ENCODE data around the gene MARCHF3. TPM values are rescaled to one million over a fixed set of nuclear protein-coding genes. Genes with fewer than 3 reads are reported as not detected.
"Not testable (repeated sequence)": the region's sequence is repeated elsewhere in the genome, so short reads cannot be mapped to it uniquely, and the experiment has no call there.

Gene MARCHF3
- total RNA-seq, 2 donors from 2014 or later, result 32.5 to 33.7 TPM

DNA sequence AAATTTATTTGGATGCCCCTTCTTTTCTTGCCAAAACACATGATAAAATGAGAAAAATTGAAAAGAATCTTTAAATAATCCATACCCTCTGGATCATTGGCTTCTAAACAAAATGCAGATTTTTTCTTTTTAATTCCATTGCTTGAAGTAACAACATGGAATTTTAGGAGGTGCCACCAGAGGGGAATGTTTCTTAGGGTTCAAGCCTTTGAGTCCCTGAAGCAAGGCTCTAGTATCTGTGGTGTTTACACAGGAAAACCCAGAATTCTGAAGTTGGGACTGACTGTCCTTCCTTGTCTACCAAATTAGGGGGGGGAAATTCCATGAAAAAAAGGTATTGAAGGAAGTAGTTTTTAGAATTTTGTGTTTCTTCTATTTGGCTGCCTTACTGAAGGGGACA, 184.0 kb downstream of the MARCHF3 start:
- H3K9me3 ChIP-seq, result no peaks in the 10 kb centered on the region
- intact Hi-C loops (cut with DNase I), result no loop called here
- TF ChIP-seq, protein P1, sequence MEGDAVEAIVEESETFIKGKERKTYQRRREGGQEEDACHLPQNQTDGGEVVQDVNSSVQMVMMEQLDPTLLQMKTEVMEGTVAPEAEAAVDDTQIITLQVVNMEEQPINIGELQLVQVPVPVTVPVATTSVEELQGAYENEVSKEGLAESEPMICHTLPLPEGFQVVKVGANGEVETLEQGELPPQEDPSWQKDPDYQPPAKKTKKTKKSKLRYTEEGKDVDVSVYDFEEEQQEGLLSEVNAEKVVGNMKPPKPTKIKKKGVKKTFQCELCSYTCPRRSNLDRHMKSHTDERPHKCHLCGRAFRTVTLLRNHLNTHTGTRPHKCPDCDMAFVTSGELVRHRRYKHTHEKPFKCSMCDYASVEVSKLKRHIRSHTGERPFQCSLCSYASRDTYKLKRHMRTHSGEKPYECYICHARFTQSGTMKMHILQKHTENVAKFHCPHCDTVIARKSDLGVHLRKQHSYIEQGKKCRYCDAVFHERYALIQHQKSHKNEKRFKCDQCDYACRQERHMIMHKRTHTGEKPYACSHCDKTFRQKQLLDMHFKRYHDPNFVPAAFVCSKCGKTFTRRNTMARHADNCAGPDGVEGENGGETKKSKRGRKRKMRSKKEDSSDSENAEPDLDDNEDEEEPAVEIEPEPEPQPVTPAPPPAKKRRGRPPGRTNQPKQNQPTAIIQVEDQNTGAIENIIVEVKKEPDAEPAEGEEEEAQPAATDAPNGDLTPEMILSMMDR (IDR thresholded peaks at IDR 0.05), result no peak
- no peak overlapping the region for H3K27ac ChIP-seq
- no peak overlapping the region for H3K4me3 ChIP-seq
- no peaks in the 10 kb centered on the region for H3K36me3 ChIP-seq
- peak overlapping the region in 1 of 2 donors; percentile 59 for H3K9ac ChIP-seq (ENCODE audit: low read depth in 2 of 2, low read length in 2 of 2)
- H3K4me1 ChIP-seq, result peaks cover 12% of the 10 kb centered on the region
- no peak for DNase-seq
- H3K27me3 ChIP-seq, result no peaks in the 10 kb centered on the region

DNA sequence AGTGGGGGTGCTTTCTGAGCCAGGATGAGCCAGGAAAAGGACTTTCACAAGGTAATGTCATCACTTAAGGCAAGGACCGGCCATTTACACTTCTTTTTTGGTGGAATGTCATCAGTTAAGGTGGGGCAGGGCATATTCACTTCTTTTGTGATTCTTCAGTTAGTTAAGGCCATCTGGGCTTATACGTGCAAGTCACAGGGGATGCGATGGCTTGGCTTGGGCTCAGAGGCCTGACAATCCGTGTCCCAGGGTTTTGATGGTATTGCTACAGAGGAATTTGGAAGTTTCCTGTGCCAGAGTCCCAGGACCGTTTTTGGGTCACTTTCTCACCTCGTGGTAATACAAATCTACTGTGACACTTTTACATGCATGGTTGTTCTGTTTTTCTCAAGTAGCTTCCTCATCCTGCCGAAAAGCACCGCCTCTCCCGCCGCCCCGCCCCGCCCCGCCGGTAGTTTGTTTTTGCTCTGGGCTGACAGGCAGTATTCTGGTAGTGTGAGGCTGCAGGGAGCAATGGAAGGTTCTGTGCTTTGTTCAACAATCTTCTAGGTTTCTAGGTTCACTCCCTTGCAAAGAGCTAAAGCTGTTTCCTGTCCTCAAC, 184.8 kb downstream of the MARCHF3 start:
- not testable (repeated sequence) for H3K4me3 ChIP-seq

DNA sequence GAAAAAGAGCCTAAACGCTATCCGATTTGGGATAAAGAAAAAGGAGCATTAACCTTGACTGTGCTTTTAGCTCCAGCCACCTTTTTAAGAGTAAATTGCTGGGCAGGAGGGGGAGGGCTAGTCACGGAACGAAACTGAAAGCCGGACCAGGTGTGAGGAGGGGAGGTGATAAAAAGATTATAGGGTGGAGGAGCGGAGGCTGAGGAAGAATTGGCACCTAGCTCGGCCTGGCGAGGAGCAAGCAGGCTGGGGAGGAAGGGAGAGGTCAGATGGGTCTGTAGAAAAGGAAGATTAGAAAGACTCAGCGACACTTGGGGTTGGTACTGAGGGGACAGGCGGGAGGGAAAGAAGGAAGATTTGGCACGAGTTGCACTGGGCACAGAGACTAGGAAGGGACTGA, 187.0 kb downstream of the MARCHF3 start:
- H3K4me3 ChIP-seq; H3K9me3 ChIP-seq; DNase-seq; H3K27me3 ChIP-seq; H3K36me3 ChIP-seq; intact Hi-C loops (cut with DNase I); H3K27ac ChIP-seq; H3K9ac ChIP-seq (ENCODE audit: low read depth in 2 of 2, low read length in 2 of 2): not testable (repeated sequence)
- peaks cover 12% of the 10 kb centered on the region for H3K4me1 ChIP-seq

More for the DNA sequence above, 184.8 kb downstream of the MARCHF3 start:
- H3K36me3 ChIP-seq; H3K9me3 ChIP-seq; intact Hi-C loops (cut with DNase I); H3K27me3 ChIP-seq: not testable (repeated sequence)
- peaks cover 12% of the 10 kb centered on the region for H3K4me1 ChIP-seq
- peak overlapping the region; percentile 63 for H3K27ac ChIP-seq
- DNase-seq, result peak; percentile 60
- H3K9ac ChIP-seq (ENCODE audit: low read depth in 2 of 2, low read length in 2 of 2), result peak overlapping the region in 1 of 2 donors; percentile 43

DNA sequence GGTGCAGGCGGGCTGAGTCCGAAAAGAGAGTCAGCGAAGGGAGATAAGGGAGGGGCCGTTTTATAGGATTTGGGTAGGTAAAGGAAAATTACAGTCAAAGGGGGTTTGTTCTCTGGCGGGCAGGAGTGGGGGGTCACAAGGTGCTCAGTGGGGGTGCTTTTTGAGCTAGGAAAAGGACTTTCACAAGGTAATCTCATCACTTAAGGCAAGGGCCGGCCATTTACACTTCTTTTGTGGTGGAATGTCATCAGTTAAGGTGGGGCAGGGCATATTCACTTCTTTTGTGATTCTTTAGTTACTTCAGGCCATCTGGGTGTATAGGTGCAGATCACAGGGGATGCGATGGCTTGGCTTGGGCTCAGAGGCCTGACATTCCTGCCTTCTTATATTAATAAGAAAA, 191.0 kb downstream of the MARCHF3 start:
- not testable (repeated sequence) for H3K9me3 ChIP-seq; H3K9ac ChIP-seq (ENCODE audit: low read depth in 2 of 2, low read length in 2 of 2); H3K4me3 ChIP-seq; DNase-seq; H3K27me3 ChIP-seq; H3K27ac ChIP-seq; H3K4me1 ChIP-seq; H3K36me3 ChIP-seq
- intact Hi-C loops (cut with DNase I), result loop anchor here (10.0 kb wide), 1 partner anchor 475 kb away; no protein-coding TSS in a partner anchor

DNA sequence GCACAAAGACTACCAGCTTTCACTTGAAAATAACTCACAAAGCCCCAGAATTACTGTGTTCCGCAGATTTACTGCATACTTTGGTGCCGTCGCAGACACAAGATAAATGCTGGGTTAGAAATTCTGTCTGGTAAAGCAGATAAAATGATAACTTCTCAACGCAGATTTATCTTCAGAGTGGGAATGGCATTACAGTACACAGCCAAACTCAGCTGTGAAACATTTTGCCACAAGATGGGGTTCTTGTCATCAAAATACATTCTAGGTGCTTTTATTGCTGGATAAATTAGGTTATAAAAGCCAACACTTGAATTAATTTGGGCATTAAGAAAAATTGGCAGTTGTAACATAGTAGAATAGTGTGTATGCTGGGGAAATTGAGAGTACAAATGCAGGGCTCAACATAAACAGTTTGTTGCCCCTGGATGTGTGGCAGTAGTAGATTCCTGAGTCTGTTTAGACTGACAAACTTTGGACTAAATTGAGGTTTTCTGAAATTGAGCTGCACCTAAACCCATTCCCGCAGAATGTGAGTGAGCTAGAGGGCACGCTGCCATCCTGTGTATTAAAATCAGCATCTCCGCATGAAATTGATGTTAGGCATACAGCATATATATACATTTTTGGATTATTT, 192.3 kb downstream of the MARCHF3 start:
- Histone ChIP-seq H3K4me3 (no peak overlapping the region), H3K27ac (no peak overlapping the region), H3K27me3 (no peaks in the 10 kb centered on the region), H3K4me1 (no peaks in the 10 kb centered on the region), H3K36me3 (no peaks in the 10 kb centered on the region), H3K9me3 (no peaks in the 10 kb centered on the region), H3K9ac (ENCODE audit: low read depth in 2 of 2, low read length in 2 of 2) (no peak overlapping the region)
- TF ChIP-seq, protein P1 (IDR thresholded peaks at IDR 0.05), result peak; percentile 23
- DNase-seq, result no peak
- intact Hi-C loops (cut with DNase I), result loop anchor here (10.0 kb wide), 1 partner anchor 477 kb away; no protein-coding TSS in a partner anchor

DNA sequence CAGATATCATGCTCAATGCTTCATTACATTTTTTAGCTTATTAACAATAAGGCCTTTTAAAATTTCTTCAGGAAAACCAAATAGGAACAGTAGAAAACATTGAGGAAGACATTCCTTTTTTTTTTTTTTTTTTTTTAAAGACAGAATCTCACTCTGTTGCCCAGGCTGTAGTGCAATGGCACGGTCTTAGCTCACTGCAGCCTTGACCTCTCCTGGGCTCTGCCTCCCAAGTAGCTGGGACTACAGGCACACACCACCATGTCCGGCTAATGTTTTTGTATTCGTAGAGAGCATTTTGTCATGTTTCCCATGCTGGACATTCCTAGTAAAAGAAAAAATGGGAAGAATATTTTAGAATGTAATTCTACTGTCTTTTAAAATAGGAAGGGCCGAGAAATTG, 193.1 kb downstream of the MARCHF3 start:
- no peaks in the 10 kb centered on the region for H3K27me3 ChIP-seq
- H3K36me3 ChIP-seq, result no peaks in the 10 kb centered on the region
- no peak overlapping the region for H3K9ac ChIP-seq (ENCODE audit: low read depth in 2 of 2, low read length in 2 of 2)
- DNase-seq, result no peak
- H3K4me1 ChIP-seq, result no peaks in the 10 kb centered on the region
- H3K4me3 ChIP-seq, result no peak overlapping the region
- no peak overlapping the region for H3K27ac ChIP-seq
- TF ChIP-seq, protein P1 (IDR thresholded peaks at IDR 0.05), result no peak
- no peaks in the 10 kb centered on the region for H3K9me3 ChIP-seq
- intact Hi-C loops (cut with DNase I), result loop anchor here (10.0 kb wide), 1 partner anchor 478 kb away; no protein-coding TSS in a partner anchor

DNA sequence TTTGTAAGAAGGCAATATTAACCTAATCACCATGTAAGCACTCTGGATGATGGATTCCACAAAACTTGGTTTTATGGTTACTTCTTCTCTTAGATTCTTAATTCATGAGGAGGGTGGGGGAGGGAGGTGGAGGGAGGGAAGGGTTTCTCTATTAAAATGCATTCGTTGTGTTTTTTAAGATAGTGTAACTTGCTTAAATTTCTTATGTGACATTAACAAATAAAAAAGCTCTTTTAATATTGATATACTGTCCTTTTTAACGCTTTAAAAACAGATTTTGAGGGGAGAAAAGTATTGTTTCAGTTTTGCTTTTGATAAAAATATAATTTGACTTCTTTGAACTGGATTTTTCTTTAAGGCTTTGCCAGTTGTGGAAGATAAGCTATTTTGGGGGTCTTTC, 193.6 kb downstream of the MARCHF3 start:
- Histone ChIP-seq H3K9me3 (no peaks in the 10 kb centered on the region), H3K4me3 (no peak overlapping the region), H3K9ac (ENCODE audit: low read depth in 2 of 2, low read length in 2 of 2) (no peak overlapping the region), H3K27me3 (no peaks in the 10 kb centered on the region), H3K4me1 (no peaks in the 10 kb centered on the region), H3K36me3 (no peaks in the 10 kb centered on the region), H3K27ac (no peak overlapping the region)
- TF ChIP-seq, protein P1 (IDR thresholded peaks at IDR 0.05), result no peak
- no peak for DNase-seq
- intact Hi-C loops (cut with DNase I), result loop anchor here (10.0 kb wide), 1 partner anchor 478 kb away; no protein-coding TSS in a partner anchor
